H9 (cell line): ENCODE measurements around the gene ZNF79. TPM values are rescaled to one million over a fixed set of nuclear protein-coding genes. Genes with fewer than 3 reads are reported as not detected.

Source experiments
- DNase-seq: peaks from one replicate; pipeline ENCODE4 v3.0.0-alpha.2; 2017
- H2AFZ ChIP-seq: one replicate; pipeline ENCODE4 v1.6.1; 2013; ENCODE audit warnings: mild to moderate bottlenecking, low read length, control low read depth, moderate library complexity
- H2AK5ac ChIP-seq: 2 replicates; pipeline ENCODE4 v1.6.1; 2013; ENCODE audit warnings: low read length, control low read depth, mixed read lengths; ENCODE audit not compliant: insufficient read length
- H2BK120ac ChIP-seq: one replicate; pipeline ENCODE4 v1.6.1; 2013; ENCODE audit warnings: low read depth, mild to moderate bottlenecking, low read length, control low read depth, inconsistent platforms; ENCODE audit not compliant: poor library complexity, severe bottlenecking
- H2BK12ac ChIP-seq: 2 replicates; pipeline ENCODE4 v1.6.1; 2013; ENCODE audit warnings: low read length, control low read depth, mixed read lengths, low read depth; ENCODE audit not compliant: insufficient read length
- H2BK15ac ChIP-seq: 2 replicates; pipeline ENCODE4 v1.6.1; 2013; ENCODE audit warnings: low read depth, low read length, control low read depth
- H2BK20ac ChIP-seq: one replicate; pipeline ENCODE4 v1.6.1; 2013; ENCODE audit warnings: low read depth, mild to moderate bottlenecking, low read length, control low read depth, inconsistent platforms; ENCODE audit not compliant: poor library complexity, severe bottlenecking
- H2BK5ac ChIP-seq: 2 replicates; pipeline ENCODE4 v1.6.1; 2013; ENCODE audit warnings: low read length, control low read depth, mixed read lengths; ENCODE audit not compliant: insufficient read length
- H3K14ac ChIP-seq: 2 replicates; pipeline ENCODE4 v1.6.1; 2013; ENCODE audit warnings: low read length, control low read depth; ENCODE audit not compliant: insufficient read depth
- H3K18ac ChIP-seq: 2 replicates; pipeline ENCODE4 v1.6.1; 2013; ENCODE audit warnings: low read depth, mild to moderate bottlenecking, mixed read lengths, low read length, control low read depth; ENCODE audit not compliant: insufficient read length
- H3K23ac ChIP-seq: 2 replicates; pipeline ENCODE4 v1.6.1; 2013; ENCODE audit warnings: low read length, control low read depth, mixed read lengths, low read depth; ENCODE audit not compliant: insufficient read length
- H3K23me2 ChIP-seq: 2 replicates; pipeline ENCODE4 v1.6.1; 2013; ENCODE audit warnings: low read depth, mild to moderate bottlenecking, mixed read lengths, low read length, control low read depth; ENCODE audit not compliant: insufficient read length, poor library complexity, severe bottlenecking
- H3K27ac ChIP-seq: 2 replicates; pipeline ENCODE4 v1.5.1; 2013; ENCODE audit warnings: low read length, control low read depth, mixed read lengths, low read depth; ENCODE audit not compliant: insufficient read length
- H3K27me3 ChIP-seq: 2 replicates; pipeline ENCODE4 v1.6.1; 2013; ENCODE audit warnings: low read length, control low read depth, inconsistent platforms; ENCODE audit not compliant: insufficient read depth
- H3K4ac ChIP-seq: 2 replicates; pipeline ENCODE4 v1.6.1; 2013; ENCODE audit warnings: low read depth, mild to moderate bottlenecking, control low read depth, inconsistent platforms, low read length, moderate library complexity
- H3K4me1 ChIP-seq: 2 replicates; pipeline ENCODE4 v1.6.1; 2013; ENCODE audit warnings: low read length, control low read depth, inconsistent platforms; ENCODE audit not compliant: insufficient read depth
- H3K4me2 ChIP-seq: 2 replicates; pipeline ENCODE4 v1.6.1; 2013; ENCODE audit warnings: low read length, control low read depth, mixed read lengths; ENCODE audit not compliant: insufficient read length, insufficient read depth
- H3K56ac ChIP-seq: 2 replicates; pipeline ENCODE4 v1.6.1; 2013; ENCODE audit warnings: low read depth, mild to moderate bottlenecking, mixed read lengths, low read length, control low read depth; ENCODE audit not compliant: insufficient read length
- H3K79me1 ChIP-seq: 2 replicates; pipeline ENCODE4 v1.6.1; 2013; ENCODE audit warnings: low read depth, mild to moderate bottlenecking, moderate library complexity, low read length, control low read depth, inconsistent platforms; ENCODE audit not compliant: insufficient read depth, poor library complexity, severe bottlenecking
- H3K79me2 ChIP-seq: 2 replicates; pipeline ENCODE4 v1.6.1; 2013; ENCODE audit warnings: low read length, control low read depth, inconsistent platforms; ENCODE audit not compliant: insufficient read depth
- H3K9ac ChIP-seq: 2 replicates; pipeline ENCODE4 v1.6.1; 2013; ENCODE audit warnings: low read length, control low read depth, mixed read lengths; ENCODE audit not compliant: insufficient read length; ENCODE audit errors: extremely low read depth
- H3K9me3 ChIP-seq: one replicate; pipeline ENCODE4 v1.6.1; 2013; ENCODE audit warnings: low read depth, low read length, inconsistent platforms; ENCODE audit not compliant: control insufficient read depth
- H3T11ph ChIP-seq: one replicate; pipeline ENCODE4 v1.6.1; 2013; ENCODE audit warnings: mild to moderate bottlenecking, low read length, control low read depth, inconsistent platforms
- H4K20me1 ChIP-seq: one replicate; pipeline ENCODE4 v1.6.1; 2013; ENCODE audit not compliant: control insufficient read depth, insufficient read length, insufficient read depth
- H4K5ac ChIP-seq: 2 replicates; pipeline ENCODE4 v1.6.1; 2013; ENCODE audit warnings: low read depth, mild to moderate bottlenecking, mixed read lengths, low read length, control low read depth; ENCODE audit not compliant: insufficient read length
- H4K8ac ChIP-seq: replicated peaks from 2 replicates; pipeline ENCODE4 v1.6.1; 2013; ENCODE audit warnings: low read length, control low read depth, mixed read lengths, low read depth; ENCODE audit not compliant: insufficient read length
- H4K91ac ChIP-seq: 2 replicates; pipeline ENCODE4 v1.6.1; 2013; ENCODE audit warnings: low read depth, mild to moderate bottlenecking, moderate library complexity, mixed read lengths, low read length, control low read depth; ENCODE audit not compliant: insufficient read length
- H3K27ac Mint-ChIP-seq, 3 experiments: 2 replicates in 2 of 3; 3 replicates in 1 of 3; pipeline ENCODE4 v1.8.0; 2020 to 2021; ENCODE audit warnings: mixed read lengths in 3 of 3, mild to moderate bottlenecking in 1 of 3, moderate library complexity in 1 of 3
- H3K27me3 Mint-ChIP-seq: 2 replicates; pipeline ENCODE4 v1.8.0; 2021; ENCODE audit warnings: low read depth, mild to moderate bottlenecking, moderate library complexity, mixed read lengths
- H3K36me3 Mint-ChIP-seq, 3 experiments: 2 replicates in 2 of 3; 3 replicates in 1 of 3; pipeline ENCODE4 v1.8.0; 2020 to 2021; ENCODE audit warnings: low read depth in 3 of 3, mixed read lengths in 3 of 3; ENCODE audit not compliant: insufficient read depth in 1 of 3
- H3K4me1 Mint-ChIP-seq, 2 experiments: 2 replicates each; pipeline ENCODE4 v1.8.0; 2020; ENCODE audit warnings: mixed read lengths in 2 of 2
- H3K4me3 Mint-ChIP-seq, 2 experiments: 2 replicates in 1 of 2; 3 replicates in 1 of 2; pipeline ENCODE4 v1.8.0; 2020 to 2021; ENCODE audit warnings: mild to moderate bottlenecking in 2 of 2, mixed read lengths in 2 of 2, moderate library complexity in 1 of 2
- H3K9me3 Mint-ChIP-seq, 2 experiments: 2 replicates in 1 of 2; 3 replicates in 1 of 2; pipeline ENCODE4 v1.8.0; 2020; ENCODE audit warnings: mild to moderate bottlenecking in 2 of 2, mixed read lengths in 2 of 2, moderate library complexity in 1 of 2
- CTCF ChIP-seq: fragments of 200-600 bp; sonication (generic); conservative IDR thresholded peaks from 3 replicates; pipeline ENCODE4 v1.8.0; 2021; ENCODE audit warnings: antibody characterized with exemption, mild to moderate bottlenecking
- WGBS: extraction: QIAGEN DNeasy Blood & Tissue Kit; methylation state at CpG from one replicate; pipeline ENCODE4 v1.1.7; 2013; ENCODE audit warnings: missing lambda C conversion rate, low lambda C conversion rate, mixed read lengths; ENCODE audit not compliant: insufficient read length; ENCODE audit errors: extremely low coverage; 5-methylcytosine and 5-hydroxymethylcytosine counted together
- total RNA-seq: library from RNA; stranded (reverse); gene quantifications from 2 replicates; pipeline ENCODE4 v1.2.1, GENCODE V29; 2021

ZNF79 gene
- total RNA-seq, 1 experiment from 2014 or later, result 11.5 TPM

- Mint-ChIP-seq H3K27me3 (peaks cover 11% of the 10 kb centered on the region), H3K9me3 (no peaks in the 10 kb centered on the region), H3K4me1 (peaks cover 12 to 17% of the 10 kb centered on the region in 2 experiments), H3K36me3 (peaks cover 1 to 14% (median 7%) of the 10 kb centered on the region in 3 experiments; a peak in 5 of 7 replicates), H3K4me3 (peak overlapping the region; percentile 68 to 87), H3K27ac (peak overlapping the region in 1 of 3 experiments; percentile 7; a peak in 1 of 7 replicates)
- Histone ChIP-seq H3K9me3 (no peaks in the 10 kb centered on the region), H3K27ac (no peak overlapping the region), H2BK120ac (no peak overlapping the region), H2BK20ac (no peak overlapping the region), H3K14ac (no peak overlapping the region), H4K20me1 (no peaks in the 10 kb centered on the region), H3K27me3 (no peaks in the 10 kb centered on the region), H3K4me1 (no peaks in the 10 kb centered on the region), H2BK5ac (no peak overlapping the region), H3K79me1 (no peaks in the 10 kb centered on the region), H3K18ac (no peak overlapping the region), H3K23ac (no peak overlapping the region), H2AK5ac (no peak overlapping the region), H2AFZ (no peak overlapping the region), H3K4me2 (peak overlapping the region; percentile 64), H3K4ac (no peak overlapping the region), H3K23me2 (peaks cover 11% of the 10 kb centered on the region), H3K9ac (peak overlapping the region; percentile 18), H2BK15ac (no peak overlapping the region; the same call in 1 of the 2 replicates), H4K8ac (no peak overlapping the region), H4K5ac (no peak overlapping the region), H3T11ph (no peak overlapping the region), H2BK12ac (no peak overlapping the region), H3K56ac (no peak overlapping the region), H3K79me2 (no peaks in the 10 kb centered on the region), H4K91ac (no peak overlapping the region)
- no CpG with 5 or more reads among the region's 5 CpGs for WGBS
- no peak for DNase-seq
- no peak for TF ChIP-seq CTCF
Observed at GRCh38 chr9:127398275-127398647, 25.9 kb upstream of the ZNF79 start.
